DOHH2 (cell line): ENCODE data around the gene MLXIP.

ENCODE experiments used
- H3F3A ChIP-seq: fragments of 200-600 bp; sonication (generic), shearing (Covaris generic); 2 replicates; pipeline ENCODE4 v1.6.0; 2016; ENCODE audit warnings: antibody characterized with exemption, mild to moderate bottlenecking; ENCODE audit not compliant: control insufficient read depth, insufficient read depth
- H3K27ac ChIP-seq: fragments of 200-600 bp; sonication (generic); 2 replicates; pipeline ENCODE4 v1.5.1; 2014; ENCODE audit warnings: low read depth, mild to moderate bottlenecking, low read length, moderate library complexity
- H3K27me3 ChIP-seq: fragments of 200-600 bp; sonication (generic); 2 replicates; pipeline ENCODE4 v1.6.1; 2014; ENCODE audit warnings: mild to moderate bottlenecking, low read length, mixed read lengths; ENCODE audit not compliant: control insufficient read depth
- H3K36me3 ChIP-seq: fragments of 200-600 bp; sonication (generic); 2 replicates; pipeline ENCODE4 v1.6.1; 2014; ENCODE audit warnings: mild to moderate bottlenecking, low read length, moderate library complexity, mixed read lengths; ENCODE audit not compliant: control insufficient read depth
- H3K4me1 ChIP-seq: fragments of 200-600 bp; sonication (generic); 2 replicates; pipeline ENCODE4 v1.6.1; 2014; ENCODE audit warnings: mild to moderate bottlenecking, low read length, mixed read lengths; ENCODE audit not compliant: control insufficient read depth
- H3K4me2 ChIP-seq: fragments of 200-600 bp; sonication (generic); 2 replicates; pipeline ENCODE4 v1.6.0; 2014; ENCODE audit warnings: mild to moderate bottlenecking, low read length, moderate library complexity
- H3K4me3 ChIP-seq: fragments of 200-600 bp; sonication (generic); 2 replicates; pipeline ENCODE4 v1.5.1; 2014; ENCODE audit warnings: mild to moderate bottlenecking, low read length, mixed read lengths
- H3K79me2 ChIP-seq: fragments of 200-600 bp; sonication (generic); 2 replicates; pipeline ENCODE4 v1.6.1; 2014; ENCODE audit warnings: mild to moderate bottlenecking, low read length, mixed read lengths; ENCODE audit not compliant: control insufficient read depth
- H3K9me2 ChIP-seq: fragments of 200-600 bp; sonication (generic); replicated peaks from 2 replicates; pipeline ENCODE4 v1.6.1; 2014; ENCODE audit warnings: mild to moderate bottlenecking, low read length, mixed read lengths; ENCODE audit not compliant: control insufficient read depth
- H3K9me3 ChIP-seq: fragments of 200-600 bp; sonication (generic); 2 replicates; pipeline ENCODE4 v1.6.1; 2014; ENCODE audit warnings: antibody characterized with exemption, low read length, mixed read lengths; ENCODE audit not compliant: control insufficient read depth, insufficient read depth
- H4K20me1 ChIP-seq: fragments of 200-600 bp; sonication (generic); 2 replicates; pipeline ENCODE4 v1.6.0; 2014; ENCODE audit warnings: low read depth, mild to moderate bottlenecking, antibody characterized with exemption, low read length, moderate library complexity; ENCODE audit not compliant: control insufficient read depth, insufficient read depth
- CTCF ChIP-seq: fragments of 200-600 bp; sonication (generic); IDR thresholded peaks from one replicate; pipeline ENCODE4 v1.5.1; 2014; ENCODE audit warnings: antibody characterized with exemption, mild to moderate bottlenecking, low read depth, low read length; ENCODE audit not compliant: poor library complexity, severe bottlenecking
- EZH2phosphoT487 ChIP-seq: fragments of 200-600 bp; sonication (generic); IDR thresholded peaks from 2 replicates; pipeline ENCODE4 v1.6.1; 2017; ENCODE audit warnings: borderline replicate concordance, mild to moderate bottlenecking, antibody characterized with exemption, low read length, moderate library complexity, mixed read lengths

MLXIP gene

GRCh38 chr12:122142857-122143256 is 64.3 kb downstream of the MLXIP start:
- no peaks in the 10 kb centered on the region for H3F3A ChIP-seq
- H3K36me3 ChIP-seq, result peaks cover 28% of the 10 kb centered on the region
- TF ChIP-seq CTCF, result no peak
- TF ChIP-seq EZH2phosphoT487, result no peak
- H3K4me1 ChIP-seq, result no peaks in the 10 kb centered on the region
- H3K9me3 ChIP-seq, result no peaks in the 10 kb centered on the region
- no peaks in the 10 kb centered on the region for H3K79me2 ChIP-seq
- no peaks in the 10 kb centered on the region for H3K9me2 ChIP-seq
- no peak overlapping the region for H3K27ac ChIP-seq
- no peak overlapping the region for H3K4me2 ChIP-seq
- H3K27me3 ChIP-seq, result no peaks in the 10 kb centered on the region
- no peak overlapping the region for H3K4me3 ChIP-seq
- no peaks in the 10 kb centered on the region for H4K20me1 ChIP-seq

DNA sequence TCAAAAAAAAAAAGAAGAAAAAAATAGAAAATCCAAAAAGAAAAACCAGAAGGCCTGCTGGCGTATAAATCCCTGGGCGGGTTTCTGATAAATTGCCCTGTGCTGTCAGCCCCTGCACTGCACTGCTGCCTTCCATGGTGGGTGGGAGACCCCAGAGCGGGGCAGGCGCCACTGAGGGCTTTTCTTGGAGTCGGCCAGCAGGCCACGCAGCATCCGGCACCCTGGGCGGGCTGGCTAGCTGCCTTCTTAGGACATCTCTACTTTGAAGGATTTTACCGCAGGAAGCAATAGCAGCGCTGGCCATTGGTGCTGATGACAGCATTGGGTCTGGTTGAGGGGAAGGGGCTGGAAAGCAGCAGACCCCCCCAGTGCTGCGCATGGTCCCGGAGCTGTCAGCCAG is 66.3 kb downstream of the MLXIP start:
- no peaks in the 10 kb centered on the region for H4K20me1 ChIP-seq
- peaks cover 23% of the 10 kb centered on the region for H3K36me3 ChIP-seq
- H3K4me2 ChIP-seq, result no peak overlapping the region
- no peak for TF ChIP-seq CTCF
- TF ChIP-seq EZH2phosphoT487, result no peak
- H3F3A ChIP-seq, result no peaks in the 10 kb centered on the region
- H3K79me2 ChIP-seq, result no peaks in the 10 kb centered on the region
- H3K4me3 ChIP-seq, result no peak overlapping the region
- no peaks in the 10 kb centered on the region for H3K4me1 ChIP-seq
- H3K9me2 ChIP-seq, result no peaks in the 10 kb centered on the region
- no peak overlapping the region for H3K27ac ChIP-seq
- no peaks in the 10 kb centered on the region for H3K9me3 ChIP-seq
- H3K27me3 ChIP-seq, result no peaks in the 10 kb centered on the region

DNA sequence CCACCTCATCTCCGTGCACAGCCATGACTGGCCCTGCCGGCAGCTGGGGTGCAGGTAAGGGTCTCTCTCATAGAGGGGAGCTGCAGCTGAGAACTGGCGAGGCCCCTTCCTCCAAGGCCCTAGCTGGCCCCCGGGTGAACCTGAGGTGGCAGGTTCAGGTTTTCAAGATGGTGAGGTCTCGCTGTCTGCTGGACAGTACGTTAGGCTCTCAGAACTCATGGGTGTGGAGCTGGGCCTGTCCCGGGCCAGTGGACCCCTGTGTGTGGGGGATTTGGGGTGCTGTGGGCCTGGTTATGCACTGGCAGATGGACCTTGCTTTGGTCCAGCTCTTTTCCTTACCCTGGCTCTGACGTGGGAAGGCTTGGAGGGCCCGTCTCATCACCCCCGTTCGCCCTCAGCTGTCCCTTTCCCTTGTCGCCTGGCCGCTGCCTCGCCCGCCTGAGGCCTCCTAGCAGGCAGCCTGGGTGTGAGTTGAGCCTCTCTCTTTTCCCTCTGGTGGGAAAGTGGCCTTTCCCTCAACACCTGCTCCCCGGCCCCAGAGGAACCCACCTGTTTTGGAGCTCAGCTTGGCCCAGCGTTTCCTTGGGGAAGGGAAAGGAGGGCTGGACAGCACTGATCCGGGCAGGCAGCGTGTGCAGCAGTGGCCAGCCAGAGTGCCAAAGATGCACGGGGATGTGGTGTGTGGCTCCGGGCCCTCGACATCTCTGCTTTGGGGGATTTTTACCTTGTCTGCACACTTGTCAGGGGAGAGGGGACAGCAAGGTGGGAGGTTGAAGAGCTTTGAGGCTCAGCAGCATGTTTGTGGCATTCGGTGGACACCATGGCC is 67.2 kb downstream of the MLXIP start:
- Histone ChIP-seq H3K27ac (no peak overlapping the region), H3K9me2 (no peaks in the 10 kb centered on the region), H3K9me3 (no peaks in the 10 kb centered on the region), H3K4me3 (no peak overlapping the region), H4K20me1 (no peaks in the 10 kb centered on the region), H3K4me1 (no peaks in the 10 kb centered on the region), H3K27me3 (no peaks in the 10 kb centered on the region), H3K36me3 (peaks cover 21% of the 10 kb centered on the region), H3K79me2 (no peaks in the 10 kb centered on the region), H3K4me2 (no peak overlapping the region), H3F3A (no peaks in the 10 kb centered on the region)
- no peak for TF ChIP-seq CTCF
- no peak for TF ChIP-seq EZH2phosphoT487
